GM18868 (cell line): ENCODE data around the gene DNAH8.
"Not testable (repeated sequence)": the region's sequence is repeated elsewhere in the genome, so short reads cannot be mapped to it uniquely, and the experiment has no call there.

ENCODE experiments used
- ATAC-seq: cut with Tn5 transposase; IDR thresholded peaks from one replicate; pipeline ENCODE4 v1.9.1; 2021; ENCODE audit warnings: mild to moderate bottlenecking, moderate library complexity; ENCODE audit not compliant: unreplicated experiment

Gene DNAH8

DNA sequence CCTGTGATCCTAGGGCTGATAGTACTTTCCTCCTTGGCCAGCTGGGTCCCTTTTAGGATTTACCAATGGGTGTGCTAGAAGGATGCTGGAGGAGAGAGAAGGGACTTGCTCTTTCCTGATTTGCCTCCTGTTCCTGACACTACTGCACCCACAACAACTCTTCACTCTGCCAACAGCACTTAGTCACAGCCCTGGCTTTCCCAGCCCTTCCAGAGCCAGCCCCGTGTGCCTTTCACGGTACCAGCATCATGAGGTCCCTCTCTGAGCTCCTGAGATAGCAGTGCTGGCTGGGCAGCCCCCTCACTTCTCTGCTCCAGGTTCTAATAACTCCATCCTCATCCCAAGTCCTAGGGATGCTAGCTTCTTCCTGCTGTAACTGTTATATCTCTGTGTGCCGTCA is 80.9 kb downstream of the DNAH8 start:
- ATAC-seq, result no peak

DNA sequence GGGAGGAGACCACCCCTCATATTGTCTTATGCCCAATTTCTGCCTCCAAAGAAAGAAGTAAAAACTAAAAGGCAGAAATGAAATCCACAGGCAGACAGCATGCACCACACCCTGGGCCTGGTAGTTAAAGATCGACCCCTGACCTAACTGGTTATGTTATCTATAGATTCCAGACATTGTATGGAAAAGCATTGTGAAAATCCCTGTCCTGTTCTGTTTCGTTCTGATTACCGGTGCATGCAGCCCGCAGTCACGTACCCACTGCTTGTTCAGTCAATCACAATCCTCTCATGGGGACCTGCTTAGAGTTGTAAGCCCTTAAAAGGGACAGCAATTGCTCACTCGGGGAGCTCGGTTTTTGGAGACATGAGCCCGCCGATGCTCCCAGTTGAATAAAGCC is 81.3 kb downstream of the DNAH8 start:
- ATAC-seq, result not testable (repeated sequence)

DNA sequence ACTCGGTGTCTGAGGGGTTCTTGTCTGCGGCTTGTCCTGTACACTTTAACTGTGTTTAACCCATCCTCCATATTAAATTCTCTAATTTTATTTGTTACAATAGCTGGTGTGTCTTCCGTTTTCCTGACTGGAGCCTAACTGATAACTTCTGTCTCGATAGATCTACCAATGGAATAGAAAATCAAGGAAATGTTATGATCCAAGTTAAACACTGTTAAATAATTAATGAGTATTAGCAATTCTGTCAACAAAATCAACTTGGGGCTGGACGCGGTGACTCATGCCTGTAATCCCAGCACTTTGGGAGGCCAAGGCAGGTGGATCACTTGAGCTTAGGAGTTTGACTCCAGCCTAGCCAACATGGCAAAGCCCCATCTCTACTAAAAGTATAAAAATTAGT is 81.7 kb downstream of the DNAH8 start:
- ATAC-seq, result no peak

DNA sequence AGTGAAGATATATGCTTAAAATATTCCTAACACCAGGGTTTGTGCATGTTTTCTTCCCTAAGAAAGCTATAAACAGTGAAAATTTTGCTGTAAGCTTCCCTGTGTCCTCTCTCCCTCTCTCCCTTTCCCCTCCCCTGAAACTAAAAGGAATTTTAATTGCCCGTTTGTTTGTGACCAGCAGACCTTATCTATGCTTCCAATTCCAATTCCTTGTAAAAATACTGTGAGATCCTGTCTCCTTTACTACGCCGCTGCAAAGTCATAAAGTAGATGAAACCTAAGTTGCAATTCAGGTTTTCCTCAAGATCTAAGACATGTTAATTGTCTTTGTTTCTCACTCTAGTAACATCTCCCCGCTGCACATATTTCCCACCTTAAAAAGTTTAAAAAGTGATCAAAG is 82.3 kb downstream of the DNAH8 start:
- ATAC-seq, result no peak

DNA sequence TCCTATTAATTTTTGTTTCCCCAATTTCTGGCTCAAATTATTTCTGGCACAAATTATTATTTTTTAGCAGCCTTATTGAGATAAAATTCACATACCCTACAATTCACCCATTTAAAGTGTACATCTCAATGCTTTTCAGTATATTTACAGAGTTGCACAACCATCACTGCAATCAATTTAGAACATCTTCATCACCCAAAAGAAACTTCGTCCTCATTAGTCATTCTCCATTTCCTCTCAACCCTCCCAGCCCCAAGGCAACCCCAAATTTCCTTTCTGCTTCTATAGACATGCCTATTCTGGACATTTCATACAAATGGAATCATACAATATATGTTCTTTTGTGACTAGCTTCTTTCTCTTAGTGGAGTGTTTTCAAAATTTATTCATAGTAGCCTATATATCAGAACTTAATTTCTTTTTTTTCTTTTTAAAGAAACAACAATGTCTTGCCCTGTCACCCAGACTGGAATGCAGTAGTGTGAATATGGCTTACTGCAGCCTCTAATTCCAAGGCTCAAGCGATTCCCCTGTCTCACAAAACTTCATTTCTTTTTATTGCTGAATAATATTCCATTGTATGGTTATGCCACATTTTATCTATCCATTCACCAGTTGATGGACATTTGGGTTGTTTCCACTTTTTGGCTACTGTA is 84.5 kb downstream of the DNAH8 start:
- ATAC-seq, result no peak

DNA sequence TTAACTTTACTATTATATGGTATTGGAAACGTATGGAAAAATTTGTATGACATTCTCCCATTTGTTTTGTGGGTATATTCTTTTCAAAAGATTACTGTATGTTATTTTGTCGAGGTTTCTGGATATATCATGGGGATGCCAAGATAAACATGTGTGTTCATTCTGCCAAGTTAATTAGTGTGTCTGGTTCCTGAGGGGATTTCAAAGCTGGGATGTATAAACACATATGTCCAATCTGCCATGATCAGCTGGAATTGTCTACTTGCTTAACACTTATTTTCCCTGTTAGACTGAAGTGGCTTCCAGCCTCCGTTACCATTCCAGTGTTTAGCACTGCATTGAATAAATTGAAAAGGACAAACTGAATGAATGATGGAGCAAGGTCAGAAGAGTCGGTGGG is 86.2 kb downstream of the DNAH8 start:
- no peak for ATAC-seq

DNA sequence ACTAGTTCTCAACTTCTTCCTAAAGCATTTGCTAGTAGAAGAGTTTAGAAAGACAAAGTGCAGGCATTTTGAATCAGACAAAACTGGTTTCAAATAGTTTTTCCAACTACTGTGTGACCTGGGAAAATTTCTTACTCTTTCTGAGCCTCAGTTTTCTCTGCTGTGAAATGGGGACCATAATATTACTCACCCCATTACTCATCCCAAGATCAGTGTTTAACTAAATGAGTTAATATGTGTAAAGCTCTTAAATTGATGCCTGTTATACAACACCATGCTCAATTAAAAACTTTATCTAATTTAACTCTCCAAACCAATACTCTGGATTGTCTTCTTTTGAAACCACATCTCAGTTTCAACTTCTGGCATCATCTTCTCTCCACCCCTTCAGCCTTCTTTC is 87.4 kb downstream of the DNAH8 start:
- ATAC-seq, result no peak

DNA sequence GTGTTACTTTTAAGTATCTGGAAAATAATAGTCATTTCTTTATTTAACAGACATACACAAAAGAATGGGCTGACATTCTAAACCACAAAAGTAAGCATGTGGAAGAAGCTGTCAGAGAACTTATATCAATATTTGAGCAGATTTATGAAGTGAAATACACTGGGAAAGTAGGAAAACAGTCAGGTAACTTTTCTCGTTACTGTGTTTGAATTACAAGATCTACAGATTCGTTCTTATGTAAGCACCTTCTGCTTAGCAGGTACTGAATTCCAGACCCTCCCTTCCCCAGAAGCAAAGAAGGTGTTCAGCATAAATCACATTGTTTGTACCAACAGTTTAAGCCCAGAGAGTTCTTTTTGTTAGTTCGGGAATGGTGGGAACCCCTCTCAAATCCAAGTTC is 88.0 kb downstream of the DNAH8 start:
- ATAC-seq, result no peak

DNA sequence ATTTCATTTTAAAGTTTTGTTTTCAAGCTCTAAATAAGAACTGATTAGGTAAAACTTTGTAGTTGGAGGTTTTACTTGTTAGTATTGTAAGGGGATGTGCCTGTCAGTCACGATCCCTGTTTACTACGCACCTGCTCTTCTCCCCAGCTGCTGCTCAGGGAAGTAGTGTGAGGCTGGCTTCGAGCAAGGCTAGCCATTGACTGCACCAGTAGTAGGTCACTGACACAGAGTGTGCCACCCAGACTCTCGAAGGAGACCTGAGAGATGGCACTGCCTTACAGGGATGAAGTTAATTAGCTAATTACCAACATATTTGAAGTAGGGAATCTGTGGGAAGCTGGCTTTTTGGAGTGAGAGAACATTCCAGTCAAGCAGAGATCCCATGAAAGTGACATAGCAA is 89.2 kb downstream of the DNAH8 start:
- ATAC-seq, result no peak

DNA sequence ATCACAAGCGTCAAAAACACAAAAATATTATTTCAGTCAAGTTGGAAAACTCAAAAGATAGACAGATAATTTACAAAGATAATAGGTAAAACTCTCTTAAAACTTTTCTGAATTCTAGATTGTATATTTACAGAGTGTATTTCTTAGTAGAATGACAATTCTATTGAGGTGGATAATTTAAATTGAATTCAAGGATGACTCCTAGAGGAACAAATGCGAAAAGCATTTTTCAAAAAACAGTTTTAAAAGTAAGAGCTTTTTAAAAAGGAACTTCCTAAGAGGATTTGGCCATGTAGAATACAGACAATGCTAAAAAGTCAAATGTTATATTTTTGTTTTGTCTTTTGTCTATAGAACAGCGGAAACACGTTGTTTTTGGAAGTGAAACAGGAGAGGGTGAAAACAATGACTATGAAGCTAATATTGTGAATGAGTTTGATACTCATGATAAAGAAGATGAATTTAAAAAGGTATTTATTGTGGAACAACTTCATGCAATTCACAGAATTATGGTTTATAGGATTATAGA is 90.1 kb downstream of the DNAH8 start:
- ATAC-seq, result no peak

DNA sequence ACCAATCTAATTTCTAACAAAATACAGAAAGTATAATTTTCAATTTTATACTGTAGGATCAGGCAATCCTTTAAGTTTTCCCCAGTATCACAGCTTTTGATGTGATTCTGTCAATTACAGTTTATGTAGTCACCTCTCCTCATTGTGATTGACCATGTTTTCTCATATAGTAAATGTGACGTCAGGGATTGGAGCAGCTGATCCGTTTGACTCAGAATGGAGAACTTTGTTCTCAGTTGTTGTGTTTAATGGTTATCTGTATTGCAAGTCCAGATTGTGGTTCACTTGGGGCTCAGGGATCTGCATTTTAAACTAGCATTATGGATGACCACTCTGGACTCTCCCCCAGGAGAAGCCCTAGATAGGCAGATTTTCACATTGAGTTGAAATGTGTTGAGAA is 90.6 kb downstream of the DNAH8 start:
- no peak for ATAC-seq

DNA sequence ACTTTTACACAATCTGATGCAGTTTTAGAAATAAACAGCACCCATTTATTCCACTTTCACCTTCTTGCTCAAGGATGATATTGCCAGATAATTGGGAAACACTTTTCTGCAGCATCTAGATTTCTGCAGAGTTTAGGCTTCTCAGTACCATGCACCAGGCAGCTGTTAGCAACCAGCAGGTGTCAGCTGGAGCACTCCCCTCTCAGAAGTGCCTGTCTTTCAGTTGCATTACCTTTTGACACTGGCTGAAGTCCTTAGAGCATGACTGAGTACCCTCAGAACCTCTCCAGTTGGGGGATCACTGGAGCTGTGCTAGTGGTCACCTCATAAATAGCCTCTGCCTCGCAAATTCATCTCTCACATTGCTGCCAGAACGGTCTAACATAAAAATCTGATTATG is 91.2 kb downstream of the DNAH8 start:
- ATAC-seq, result no peak

DNA sequence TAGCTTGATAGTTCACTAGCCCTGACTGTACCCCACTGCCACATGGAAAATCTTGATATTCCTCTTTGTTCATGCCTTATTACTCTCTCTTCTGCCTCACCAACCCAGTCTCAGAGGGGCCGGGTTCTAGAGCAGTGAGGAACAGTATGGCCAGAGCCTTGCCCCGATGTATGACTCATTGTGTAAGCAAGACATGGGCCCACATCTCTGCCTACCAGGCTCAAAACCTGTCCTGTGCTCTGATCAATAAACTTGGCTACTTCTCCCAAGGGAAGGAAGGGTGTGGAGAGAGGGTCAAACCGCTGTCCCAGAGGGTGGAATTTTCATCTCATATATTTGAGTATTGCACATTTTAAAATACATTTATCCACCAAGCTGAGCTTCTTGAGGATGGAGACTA is 91.7 kb downstream of the DNAH8 start:
- no peak for ATAC-seq

DNA sequence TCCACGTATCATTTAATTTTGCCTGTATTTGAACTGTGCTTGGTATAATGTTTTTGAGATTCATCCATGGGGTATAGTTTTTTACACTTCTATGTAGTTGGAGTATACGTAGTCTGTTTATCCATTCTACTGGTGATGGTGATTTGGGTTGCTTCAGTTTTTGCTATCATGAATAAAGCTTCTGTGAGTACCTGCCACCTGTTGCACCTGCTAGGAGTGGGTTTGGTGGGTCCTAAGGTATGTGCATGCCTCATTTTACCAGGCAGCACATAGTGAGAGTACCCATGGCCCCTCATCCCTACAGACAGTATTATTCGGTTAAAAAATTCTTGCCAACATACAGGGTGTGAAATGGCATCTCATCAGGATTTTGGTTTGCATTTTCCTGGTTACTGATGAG is 92.9 kb downstream of the DNAH8 start:
- no peak for ATAC-seq

DNA sequence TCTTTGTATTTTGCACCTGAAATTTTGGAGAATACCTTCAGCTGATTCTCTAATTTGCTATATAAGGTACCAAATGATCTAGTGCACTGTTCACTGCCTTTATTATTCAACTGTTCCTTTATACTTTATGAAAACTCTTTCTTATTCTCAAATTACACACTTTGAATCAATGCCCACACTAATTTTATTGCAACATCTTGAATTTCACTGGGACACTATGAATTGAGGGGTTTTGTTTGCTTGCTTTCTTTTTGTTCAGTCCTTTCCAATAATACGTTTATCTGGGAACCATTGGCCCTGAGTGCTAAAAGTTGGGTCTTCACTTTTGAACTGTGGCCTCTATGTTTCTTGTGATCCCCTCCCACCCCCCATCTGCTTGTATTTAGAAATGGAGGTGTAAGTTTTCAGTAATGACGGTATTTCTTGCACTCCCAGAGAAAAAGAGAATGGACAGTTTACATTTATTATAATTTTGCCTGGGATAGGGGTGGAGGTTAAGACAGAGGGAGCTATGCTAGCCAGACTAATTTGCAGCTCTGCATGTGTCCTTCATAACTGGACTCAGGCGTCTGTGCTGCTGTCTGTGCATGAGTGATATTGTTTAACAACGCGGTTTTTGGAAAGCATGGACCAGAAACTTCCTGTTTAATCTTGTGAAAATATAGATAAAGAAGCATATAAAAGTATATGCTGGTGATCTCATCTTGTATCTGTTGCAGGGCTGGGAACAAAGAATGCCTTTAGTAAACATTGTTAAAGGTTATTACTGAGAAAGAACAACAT is 98.1 kb downstream of the DNAH8 start:
- no peak for ATAC-seq

DNA sequence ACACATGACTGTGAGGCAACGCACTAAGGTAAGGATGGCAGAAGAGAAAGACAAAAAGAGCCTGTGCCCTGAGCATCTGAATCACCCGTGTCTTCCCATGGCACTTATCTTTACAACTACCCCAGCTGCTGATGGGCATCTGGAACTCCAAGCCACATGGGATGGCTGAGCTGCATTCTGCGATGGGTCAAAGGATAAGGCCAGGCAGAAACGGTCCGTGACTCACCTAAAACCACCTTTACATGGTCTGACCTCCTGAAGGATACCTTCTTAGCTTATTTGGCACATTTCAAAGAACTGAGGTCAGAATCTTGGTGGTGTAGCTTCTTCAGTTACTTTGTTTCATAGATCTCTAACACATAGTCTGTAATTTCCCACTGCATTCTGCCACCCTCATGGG is 99.7 kb downstream of the DNAH8 start:
- no peak for ATAC-seq

DNA sequence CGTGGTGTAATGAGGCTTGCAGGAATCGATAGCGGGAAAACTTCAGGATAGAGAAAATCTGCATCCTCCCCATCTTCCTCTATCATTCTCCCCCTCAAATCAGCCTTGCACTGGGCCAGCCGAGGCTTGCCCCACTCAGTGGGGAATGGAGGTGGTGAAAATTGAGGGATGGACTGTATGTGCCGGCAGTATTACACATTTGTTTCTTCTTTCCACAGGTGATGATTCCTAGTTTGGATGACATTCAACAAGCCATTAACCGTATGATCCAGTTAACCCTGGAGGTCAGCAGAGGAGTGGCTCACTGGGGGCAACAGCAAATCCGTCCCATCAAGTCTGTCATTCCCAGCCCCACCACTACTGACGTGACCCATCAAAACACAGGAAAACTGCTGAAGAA is 100.1 kb downstream of the DNAH8 start:
- ATAC-seq, result no peak

DNA sequence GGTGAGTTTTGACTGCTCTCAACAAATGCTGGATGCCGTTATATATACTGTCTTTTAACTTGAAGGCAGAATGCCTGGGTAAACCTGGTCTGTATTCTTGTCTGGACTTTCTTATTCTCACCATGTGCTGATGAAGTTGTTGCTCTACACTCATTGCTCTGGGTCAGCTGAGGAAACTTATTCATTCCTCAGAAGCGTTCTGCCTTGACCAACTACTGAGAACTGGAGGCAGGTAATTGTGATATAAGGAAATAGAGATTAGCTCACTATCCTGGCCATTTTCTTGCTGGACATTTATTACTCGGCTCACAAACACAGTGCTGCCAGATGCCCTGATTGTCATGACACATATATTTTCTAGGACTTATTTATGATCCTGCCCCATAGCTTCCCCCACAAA is 103.6 kb downstream of the DNAH8 start:
- no peak for ATAC-seq

DNA sequence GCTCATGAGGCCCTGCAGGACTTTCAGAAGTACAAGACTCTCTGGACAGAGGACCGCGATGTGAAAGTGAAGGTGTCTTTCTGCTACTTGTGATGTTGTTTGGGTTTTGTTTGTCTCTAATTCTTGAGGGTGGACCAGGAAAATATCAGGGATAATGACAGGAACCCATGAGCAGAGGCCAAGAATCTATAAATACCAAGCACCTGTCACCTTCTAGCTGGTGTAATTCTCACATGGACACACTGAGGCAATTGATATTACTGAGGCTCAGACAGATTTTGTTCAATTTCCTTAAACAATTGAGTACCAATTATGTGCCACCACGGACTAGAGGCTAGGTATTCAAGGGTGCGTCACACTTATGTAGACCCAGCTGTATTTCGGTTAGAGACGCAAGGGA is 107.9 kb downstream of the DNAH8 start:
- no peak for ATAC-seq

DNA sequence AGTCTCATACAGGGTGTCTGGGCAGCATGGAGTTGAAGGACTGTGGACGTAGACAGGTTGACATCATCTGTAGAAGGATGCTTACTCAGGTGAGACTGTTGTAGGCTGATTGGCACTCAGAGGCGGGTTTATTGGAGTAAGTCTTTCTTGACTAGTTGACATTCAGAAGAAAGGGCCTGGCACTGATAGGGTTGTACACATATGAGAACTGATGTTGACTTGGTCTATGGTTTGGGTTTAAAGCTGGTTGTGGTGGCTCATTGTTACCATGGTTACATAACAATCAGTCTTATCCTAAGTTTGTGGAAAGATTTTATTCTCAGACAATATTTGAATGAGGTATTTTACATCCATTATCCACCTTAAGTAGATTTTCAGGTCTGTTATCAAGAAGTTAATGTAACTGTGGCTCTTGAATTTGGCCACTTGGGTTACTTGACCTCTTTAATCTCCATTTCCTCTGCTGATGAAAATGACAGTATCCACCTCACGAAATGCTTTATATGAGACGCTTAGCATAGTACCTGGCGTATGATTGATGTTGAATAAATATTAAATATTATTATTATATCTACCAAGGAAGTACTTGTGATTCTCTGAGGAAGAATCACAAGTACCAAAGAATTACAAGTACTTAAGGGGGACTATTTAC is 109.3 kb downstream of the DNAH8 start:
- ATAC-seq, result no peak

DNA sequence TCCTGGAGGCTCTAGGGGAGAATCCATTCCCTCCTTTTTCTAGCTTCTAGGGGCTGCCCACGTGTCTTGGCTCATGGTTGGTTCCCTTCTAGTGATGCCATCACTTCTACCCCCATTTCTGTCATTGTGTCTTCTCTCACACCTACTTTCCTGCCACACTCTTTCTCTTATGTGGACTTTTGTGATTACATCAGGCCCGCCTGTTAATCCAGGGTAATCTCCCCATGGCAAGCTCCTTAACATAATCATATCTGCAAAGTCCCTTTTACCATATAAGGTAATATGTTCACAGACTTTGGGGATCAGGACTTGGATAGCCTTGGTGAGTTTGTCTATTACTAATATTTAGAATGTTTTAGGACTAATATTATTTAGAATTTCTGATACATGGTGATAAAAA is 111.9 kb downstream of the DNAH8 start:
- ATAC-seq, result no peak

DNA sequence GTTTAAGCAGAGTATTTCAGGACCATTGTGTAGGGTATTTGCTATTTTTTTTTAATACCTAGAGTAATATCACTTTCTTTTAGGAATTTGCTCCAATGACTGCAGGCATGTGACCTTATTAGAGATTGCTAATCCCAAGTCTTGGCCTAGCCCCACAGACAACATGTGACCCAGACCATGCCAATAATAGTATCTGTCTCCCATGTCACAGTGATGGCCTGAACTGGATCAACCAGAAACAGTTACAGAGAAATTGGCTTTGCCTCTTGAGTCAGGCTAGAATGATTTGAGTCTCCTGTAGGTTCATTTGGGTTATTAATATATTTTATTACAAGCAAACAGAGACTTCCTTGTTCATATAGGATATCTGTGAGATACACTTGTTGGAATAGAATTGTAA is 116.8 kb downstream of the DNAH8 start:
- ATAC-seq, result no peak
